Activated CD8-positive, alpha-beta T cell treated with anti-CD3 and anti-CD28 coated beads for 36 hours (primary cell): ENCODE results near the gene CHD9. TPM values are rescaled to one million over a fixed set of nuclear protein-coding genes. Genes with fewer than 3 reads are reported as not detected.

Experiments used
- ATAC-seq: fragments of 200-7000 bp; cut with Tn5 transposase; one replicate; pipeline ENCODE4 v1.10.0; 2021; ENCODE audit warnings: mild to moderate bottlenecking, moderate library complexity
- CTCF ChIA-PET: fragments of 350-600 bp; sonication (Branson Sonifier 250); formaldehyde crosslinking; loops from one replicate; lab custom pipeline; 2021; ENCODE audit warnings: antibody characterized with exemption; lab: Charles Lee
- POLR2A ChIA-PET: fragments of 350-600 bp; sonication (Branson Sonifier 250); formaldehyde crosslinking; loops from one replicate; lab custom pipeline; 2021; ENCODE audit warnings: antibody characterized with exemption; lab: Charles Lee
- DNase-seq: peaks from one replicate; pipeline ENCODE4 v3.0.0-alpha.2; 2020
- H3K27ac Mint-ChIP-seq: one replicate; pipeline ENCODE4 v1.8.0; 2021; ENCODE audit warnings: mild to moderate bottlenecking, mixed read lengths
- H3K27me3 Mint-ChIP-seq: one replicate; pipeline ENCODE4 v1.8.0; 2021; ENCODE audit warnings: mixed read lengths
- H3K36me3 Mint-ChIP-seq: one replicate; pipeline ENCODE4 v1.8.0; 2021; ENCODE audit warnings: low read depth, mixed read lengths
- H3K4me1 Mint-ChIP-seq: one replicate; pipeline ENCODE4 v1.8.0; 2021; ENCODE audit warnings: low read depth, mixed read lengths
- H3K4me3 Mint-ChIP-seq: one replicate; pipeline ENCODE4 v1.8.0; 2021; ENCODE audit warnings: mild to moderate bottlenecking, moderate library complexity, mixed read lengths
- H3K9me3 Mint-ChIP-seq: one replicate; pipeline ENCODE4 v1.8.0; 2021; ENCODE audit warnings: mixed read lengths
- CTCF ChIP-seq: fragments of 200-600 bp; IDR thresholded peaks from one replicate; pipeline ENCODE4 v1.8.0; 2022; ENCODE audit warnings: antibody characterized with exemption, mild to moderate bottlenecking
- intact Hi-C: fragments of 100-400 bp; cut with micrococcal nuclease; formaldehyde crosslinking; loops from one replicate; pipeline ENCODE4 v1.10.0; 2022
- total RNA-seq, 2 experiments: library from RNA; stranded (reverse); gene quantifications; one replicate each; pipeline ENCODE4 v1.2.3, GENCODE V29; 2021

The CHD9 gene
- total RNA-seq, 2 experiments from 2014 or later: 13.8 to 16.3 TPM

GRCh38 chr16:53098526-53099317 is 43.9 kb downstream of the CHD9 start:
- ATAC-seq (peak; percentile 72), DNase-seq (peak; percentile 67)
- peak overlapping the region; percentile 89 for H3K27ac Mint-ChIP-seq
- no peak for TF ChIP-seq CTCF
- H3K9me3 Mint-ChIP-seq: no peaks in the 10 kb centered on the region
- no peaks in the 10 kb centered on the region for H3K27me3 Mint-ChIP-seq
- H3K4me1 Mint-ChIP-seq: peaks cover 26% of the 10 kb centered on the region
- intact Hi-C loops: no loop called here
- peak overlapping the region; percentile 68 for H3K4me3 Mint-ChIP-seq
- ChIA-PET POLR2A (interaction anchor here (0.6 to 1.4 kb wide), 4 partner anchors 13 to 34 kb away, joined by 4 to 5 read pairs (median 4); no protein-coding TSS in a partner anchor), CTCF (interaction anchor here (1.0 to 2.1 kb wide), 5 partner anchors 19 to 44 kb away, joined by 3 to 10 read pairs (median 5); partner anchors contain the start of gene CHD9)
- no peaks in the 10 kb centered on the region for H3K36me3 Mint-ChIP-seq

GRCh38 chr16:53099318-53100130 is 44.7 kb downstream of the CHD9 start:
- CTCF ChIA-PET: interaction anchor here (1.0 to 2.1 kb wide), 5 partner anchors 20 to 44 kb away, joined by 3 to 10 read pairs (median 5); partner anchors contain the start of gene CHD9
- DNase-seq: peak; percentile 78
- POLR2A ChIA-PET: interaction anchor here (1.4 kb wide), 2 partner anchors 14 to 32 kb away, joined by 4 to 5 read pairs; no protein-coding TSS in a partner anchor
- Mint-ChIP-seq H3K36me3 (no peaks in the 10 kb centered on the region), H3K4me3 (peak overlapping the region; percentile 68), H3K4me1 (peaks cover 22% of the 10 kb centered on the region), H3K27me3 (no peaks in the 10 kb centered on the region), H3K27ac (peak overlapping the region; percentile 89), H3K9me3 (no peaks in the 10 kb centered on the region)
- peak; percentile 80 for ATAC-seq
- TF ChIP-seq CTCF: no peak
- intact Hi-C loops: no loop called here

- peak overlapping the region; percentile 68 for H3K4me3 Mint-ChIP-seq
- H3K4me1 Mint-ChIP-seq: peaks cover 22% of the 10 kb centered on the region
- POLR2A ChIA-PET: no interaction called here
- CTCF ChIA-PET: interaction anchor here (1.4 to 2.1 kb wide), 3 partner anchors 30 to 45 kb away, joined by 4 to 10 read pairs (median 5); partner anchors contain the start of gene CHD9
- ATAC-seq (no peak), DNase-seq (no peak)
- H3K27me3 Mint-ChIP-seq: no peaks in the 10 kb centered on the region
- intact Hi-C loops: no loop called here
- no peak overlapping the region for H3K27ac Mint-ChIP-seq
- TF ChIP-seq CTCF: no peak
- no peaks in the 10 kb centered on the region for H3K36me3 Mint-ChIP-seq
- no peaks in the 10 kb centered on the region for H3K9me3 Mint-ChIP-seq
Measured at GRCh38 chr16:53100131-53100748, 45.4 kb downstream of the CHD9 start.

GRCh38 chr16:53100889-53101288 is 46.1 kb downstream of the CHD9 start:
- TF ChIP-seq CTCF: no peak
- H3K27ac Mint-ChIP-seq: no peak overlapping the region
- POLR2A ChIA-PET: no interaction called here
- intact Hi-C loops: no loop called here
- peaks cover 22% of the 10 kb centered on the region for H3K4me1 Mint-ChIP-seq
- ATAC-seq (no peak), DNase-seq (no peak)
- no peaks in the 10 kb centered on the region for H3K27me3 Mint-ChIP-seq
- CTCF ChIA-PET: interaction anchor here (1.7 kb wide), 1 partner anchor 46 kb away, joined by 4 read pairs; the partner anchor contains the start of gene CHD9
- no peaks in the 10 kb centered on the region for H3K36me3 Mint-ChIP-seq
- no peaks in the 10 kb centered on the region for H3K9me3 Mint-ChIP-seq
- H3K4me3 Mint-ChIP-seq: no peak overlapping the region
